ENCODE results near the gene RABGAP1.

The RABGAP1 gene

GRCh38 chr9:123120131-123120530 lies 179.3 kb downstream of the RABGAP1 start:
- DNase-seq, result no peak

GRCh38 chr9:123120953-123121352 lies 180.1 kb downstream of the RABGAP1 start:
- no peak for DNase-seq

- no peak for DNase-seq
Measured at GRCh38 chr9:123121457-123121856, 180.6 kb downstream of the RABGAP1 start.

- DNase-seq, result no peak
Measured at GRCh38 chr9:123127512-123128075, 186.8 kb downstream of the RABGAP1 start.

- no peak for DNase-seq
Measured at GRCh38 chr9:123128591-123128990, 187.8 kb downstream of the RABGAP1 start.

GRCh38 chr9:123129423-123129822 lies 188.6 kb downstream of the RABGAP1 start:
- DNase-seq, result no peak

GRCh38 chr9:123131258-123131657 lies 190.4 kb downstream of the RABGAP1 start:
- DNase-seq, result no peak

GRCh38 chr9:123131993-123132392 lies 191.2 kb downstream of the RABGAP1 start:
- DNase-seq, result no peak

GRCh38 chr9:123132696-123133095 lies 191.9 kb downstream of the RABGAP1 start:
- DNase-seq, result no peak

- no peak for DNase-seq
Measured at GRCh38 chr9:123135430-123135829, 194.6 kb downstream of the RABGAP1 start.

- no peak for DNase-seq
Measured at GRCh38 chr9:123138163-123138562, 197.3 kb downstream of the RABGAP1 start.

GRCh38 chr9:123149067-123149466 lies 208.2 kb downstream of the RABGAP1 start:
- no peak for DNase-seq

GRCh38 chr9:123150708-123151503 lies 210.1 kb downstream of the RABGAP1 start:
- DNase-seq, result no peak
